22Rv1 (cell line): ENCODE results near the gene SBNO1.
"Not testable (repeated sequence)": the region's sequence is repeated elsewhere in the genome, so short reads cannot be mapped to it uniquely, and the experiment has no call there.

Source experiments
- ZFX ChIP-seq: fragments of 450-650 bp; IDR thresholded peaks from 2 replicates; pipeline ENCODE4 v1.6.1; 2017; ENCODE audit warnings: antibody characterized with exemption, borderline replicate concordance
- TF ChIP-seq, protein P1 (sequence below): fragments of 450-650 bp; IDR thresholded peaks from 2 replicates; pipeline ENCODE4 v1.5.1; 2017; ENCODE audit warnings: mild to moderate bottlenecking

DNA sequence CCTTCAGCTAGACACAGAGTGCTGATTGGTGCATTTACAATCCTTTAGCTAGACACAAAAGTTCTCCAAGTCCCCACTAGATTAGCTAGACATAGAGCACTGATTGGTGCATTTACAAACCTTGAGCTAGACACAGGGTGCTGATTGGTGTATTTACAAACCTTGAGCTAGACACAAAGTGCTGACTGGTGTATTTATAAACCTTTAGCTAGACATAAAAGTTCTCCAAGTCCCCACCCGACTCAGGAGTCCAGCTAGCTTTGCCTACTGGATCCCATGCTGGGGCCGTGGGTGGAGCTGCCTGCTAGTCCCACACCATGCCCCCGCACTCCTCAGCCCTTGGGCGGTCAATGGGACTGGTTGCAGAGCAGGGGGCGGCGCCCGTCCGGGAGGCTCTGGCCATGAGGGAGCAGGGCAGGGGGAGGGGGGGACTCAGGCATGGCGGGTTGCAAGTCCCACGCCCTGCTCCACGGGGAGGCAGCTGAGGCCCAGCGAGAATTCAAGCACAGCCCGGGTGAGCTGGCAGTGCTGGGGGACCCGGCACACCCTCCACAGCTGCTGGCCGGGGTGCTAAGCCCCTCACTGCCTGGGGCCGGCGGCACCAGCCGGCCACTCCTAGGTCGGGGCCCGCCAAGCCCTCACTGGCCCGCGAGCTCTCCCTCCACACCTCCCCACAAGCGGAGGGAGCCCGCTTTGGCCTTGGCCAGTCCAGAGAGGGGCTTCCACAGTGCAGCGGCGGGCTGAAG lies 115.5 kb downstream of the SBNO1 start:
- TF ChIP-seq, protein P1, sequence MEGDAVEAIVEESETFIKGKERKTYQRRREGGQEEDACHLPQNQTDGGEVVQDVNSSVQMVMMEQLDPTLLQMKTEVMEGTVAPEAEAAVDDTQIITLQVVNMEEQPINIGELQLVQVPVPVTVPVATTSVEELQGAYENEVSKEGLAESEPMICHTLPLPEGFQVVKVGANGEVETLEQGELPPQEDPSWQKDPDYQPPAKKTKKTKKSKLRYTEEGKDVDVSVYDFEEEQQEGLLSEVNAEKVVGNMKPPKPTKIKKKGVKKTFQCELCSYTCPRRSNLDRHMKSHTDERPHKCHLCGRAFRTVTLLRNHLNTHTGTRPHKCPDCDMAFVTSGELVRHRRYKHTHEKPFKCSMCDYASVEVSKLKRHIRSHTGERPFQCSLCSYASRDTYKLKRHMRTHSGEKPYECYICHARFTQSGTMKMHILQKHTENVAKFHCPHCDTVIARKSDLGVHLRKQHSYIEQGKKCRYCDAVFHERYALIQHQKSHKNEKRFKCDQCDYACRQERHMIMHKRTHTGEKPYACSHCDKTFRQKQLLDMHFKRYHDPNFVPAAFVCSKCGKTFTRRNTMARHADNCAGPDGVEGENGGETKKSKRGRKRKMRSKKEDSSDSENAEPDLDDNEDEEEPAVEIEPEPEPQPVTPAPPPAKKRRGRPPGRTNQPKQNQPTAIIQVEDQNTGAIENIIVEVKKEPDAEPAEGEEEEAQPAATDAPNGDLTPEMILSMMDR: not testable (repeated sequence)
- not testable (repeated sequence) for TF ChIP-seq ZFX
